ENCODE results near the gene TMEM270.

The TMEM270 gene

DNA sequence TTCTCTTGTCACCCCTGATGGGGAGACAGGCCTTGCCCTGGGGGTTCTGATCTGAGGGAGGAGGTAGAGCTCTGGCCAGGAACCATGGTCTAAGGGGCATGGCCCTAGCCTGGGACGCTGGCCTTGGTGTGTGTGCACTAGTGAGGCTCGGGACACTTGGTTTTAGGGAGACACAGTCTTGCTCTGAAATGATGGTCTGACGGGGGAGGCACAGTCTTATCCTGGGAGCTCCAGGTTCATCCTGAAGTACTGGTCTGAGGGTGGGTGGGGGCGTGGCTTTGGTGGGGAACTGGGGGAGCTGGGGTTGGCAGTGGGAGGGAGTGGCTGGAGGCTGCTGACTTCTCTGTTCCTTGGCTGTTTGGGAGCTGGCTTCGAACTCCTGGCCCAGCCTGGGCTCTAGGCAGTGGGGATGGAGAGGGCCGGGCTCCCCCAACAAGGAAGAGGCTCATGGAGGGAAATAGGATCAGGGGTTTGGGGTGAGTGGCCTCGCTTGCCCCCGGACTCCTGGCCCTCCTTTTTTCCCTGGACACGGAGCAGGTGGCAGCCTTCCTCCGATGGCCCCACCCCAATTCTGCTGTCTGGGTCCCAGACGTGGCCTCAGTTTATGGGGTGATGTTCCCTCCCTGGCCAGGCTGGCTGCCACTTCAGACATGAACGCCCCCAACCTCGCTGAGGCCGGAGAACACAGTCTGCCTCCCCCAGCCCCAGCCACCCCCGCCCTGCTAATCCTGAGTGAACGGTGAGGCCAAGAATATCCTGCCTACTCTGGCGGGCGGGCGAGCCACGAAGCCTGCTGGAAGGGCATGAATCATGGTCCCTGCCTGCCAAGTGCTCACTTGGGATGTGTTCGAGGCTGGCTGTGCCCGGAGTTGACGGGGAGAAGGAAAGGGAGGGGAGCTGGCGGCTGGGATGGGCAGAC is 43.5 kb downstream of the TMEM270 start:
- no peak for DNase-seq (ENCODE audit: low read depth in 3 of 3)

DNA sequence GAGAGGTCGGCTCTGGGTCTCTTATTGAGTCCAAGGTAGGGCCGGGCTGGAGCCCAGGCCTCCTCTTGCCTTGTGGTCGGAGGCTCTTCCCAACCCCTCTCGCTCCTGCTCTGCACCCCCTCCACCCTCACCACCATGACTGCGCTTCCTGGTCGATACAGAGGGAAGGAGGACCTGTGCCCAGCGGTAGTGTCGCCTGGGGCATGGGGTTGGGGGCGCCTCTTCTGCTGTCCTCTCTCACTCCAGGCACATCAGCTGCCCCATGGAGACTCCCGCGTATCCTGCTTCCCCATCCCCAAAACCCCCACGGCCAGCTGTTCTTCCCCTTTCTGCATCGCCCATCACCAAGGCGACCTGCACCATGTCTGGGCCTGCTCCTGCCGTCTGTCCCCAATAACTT is 44.4 kb downstream of the TMEM270 start:
- no peak for DNase-seq (ENCODE audit: low read depth in 3 of 3)

DNA sequence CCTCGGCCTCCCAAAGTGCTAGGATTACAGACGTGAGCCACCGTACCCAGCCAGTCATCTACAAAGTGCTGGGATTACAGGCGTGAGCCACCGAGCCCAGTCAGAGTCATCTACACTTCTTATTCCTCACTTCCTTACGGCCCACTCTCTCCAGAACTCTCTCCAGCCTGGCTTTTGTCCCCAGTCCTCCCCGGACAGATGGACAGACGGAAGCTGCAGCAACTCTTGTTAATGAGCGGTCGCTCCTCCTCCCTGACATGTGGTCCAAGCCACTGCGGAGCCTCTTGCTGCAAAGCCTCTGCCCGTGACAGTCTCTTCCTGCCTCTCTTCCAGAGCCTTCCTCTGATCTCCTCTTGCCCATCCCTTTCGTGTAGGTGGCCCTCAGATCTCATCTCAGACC is 45.9 kb downstream of the TMEM270 start:
- no peak for DNase-seq (ENCODE audit: low read depth in 3 of 3)

DNA sequence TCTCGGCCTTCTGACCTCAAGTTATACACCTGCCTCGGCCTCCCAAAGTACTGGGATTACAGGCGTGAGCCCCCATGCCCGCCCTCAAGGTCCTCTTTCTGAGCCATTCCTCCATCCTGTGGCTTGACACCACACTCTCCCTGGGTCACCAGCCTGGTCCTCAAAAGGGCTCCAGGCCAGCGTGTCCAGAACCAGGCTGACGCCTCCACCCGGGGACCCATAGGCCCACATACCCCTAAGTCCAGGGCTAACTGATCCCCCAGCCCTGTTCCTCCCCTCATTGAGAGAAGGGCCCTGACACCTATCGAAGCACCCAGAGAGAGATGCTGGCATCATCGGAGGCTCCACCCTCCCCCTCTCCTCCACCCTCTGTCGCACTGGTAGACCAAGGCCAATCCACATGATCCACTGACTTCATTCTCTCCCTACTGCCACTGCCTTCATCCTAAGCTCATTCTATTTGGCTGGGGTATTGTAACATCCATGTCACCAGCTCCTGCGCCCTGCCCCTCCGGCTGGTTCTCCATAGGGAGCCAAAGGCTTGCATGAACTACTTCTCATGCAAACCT is 46.7 kb downstream of the TMEM270 start:
- DNase-seq (ENCODE audit: low read depth in 3 of 3): no peak

DNA sequence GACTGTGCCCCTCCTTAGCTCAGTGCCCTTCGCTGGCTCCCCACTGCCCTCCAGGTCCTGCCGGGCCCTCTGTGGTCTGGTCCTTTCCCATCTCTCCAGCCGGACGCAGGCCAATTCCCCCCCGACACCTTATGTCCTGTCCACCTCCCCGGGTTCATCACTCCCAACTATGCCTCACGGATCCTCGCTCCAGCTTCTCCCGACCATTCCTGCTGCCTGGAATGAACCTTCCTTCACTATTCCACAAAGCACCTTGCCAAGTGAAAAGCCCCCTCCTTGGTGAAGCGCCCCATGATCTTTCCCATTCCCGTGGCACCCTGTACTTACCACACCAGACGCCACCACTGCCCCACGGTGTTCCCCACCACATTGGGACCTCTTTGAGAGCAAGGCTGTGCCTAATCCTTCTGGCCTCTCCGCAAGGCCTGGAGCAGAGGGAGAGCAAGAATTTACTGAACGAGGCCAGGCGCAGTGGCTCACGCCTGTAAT is 47.2 kb downstream of the TMEM270 start:
- no peak for DNase-seq (ENCODE audit: low read depth in 3 of 3)

DNA sequence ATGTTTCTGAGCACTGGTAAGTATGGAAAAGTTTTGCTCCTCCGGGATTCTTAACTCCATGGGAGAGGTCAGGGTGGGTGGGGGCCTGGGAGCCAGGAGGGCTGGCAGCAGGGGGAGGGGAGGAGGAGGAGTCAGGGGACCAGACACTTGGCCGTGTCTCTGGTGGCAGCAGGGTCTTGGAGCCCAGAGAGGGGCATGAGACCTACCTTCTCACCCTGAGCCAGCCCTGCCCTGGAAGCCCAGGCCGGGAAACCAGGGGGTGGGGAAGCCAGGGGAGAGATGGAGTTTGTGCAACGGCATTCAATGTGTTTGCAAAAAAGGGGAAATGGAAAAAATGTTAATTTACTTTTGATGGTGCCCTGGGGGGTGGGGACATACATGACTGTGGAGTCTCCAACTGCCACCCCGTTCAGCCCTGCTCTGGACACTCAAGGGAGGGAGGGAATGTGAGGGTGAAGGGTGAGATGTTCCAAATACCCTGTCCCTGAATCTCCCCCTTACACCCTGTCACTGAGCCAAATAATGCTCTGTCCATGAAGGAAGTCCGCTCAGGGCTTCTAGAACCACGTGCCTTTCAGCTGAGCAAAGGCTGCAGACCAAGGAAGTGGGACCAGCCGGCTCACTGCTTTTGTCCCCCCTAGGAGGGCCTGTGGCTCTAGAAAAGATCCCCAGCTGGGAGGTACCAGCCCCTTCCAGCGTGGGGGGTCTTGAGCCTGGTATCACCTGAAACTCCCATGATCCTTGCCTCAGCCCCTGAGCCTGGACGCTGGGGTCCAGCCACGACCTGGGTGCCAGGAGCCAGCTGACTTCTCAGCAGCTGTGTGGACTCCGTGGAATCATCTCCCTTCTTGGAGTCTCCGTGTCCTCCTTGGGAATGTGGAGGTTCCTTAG is 48.3 kb downstream of the TMEM270 start:
- no peak for DNase-seq (ENCODE audit: low read depth in 3 of 3)

DNA sequence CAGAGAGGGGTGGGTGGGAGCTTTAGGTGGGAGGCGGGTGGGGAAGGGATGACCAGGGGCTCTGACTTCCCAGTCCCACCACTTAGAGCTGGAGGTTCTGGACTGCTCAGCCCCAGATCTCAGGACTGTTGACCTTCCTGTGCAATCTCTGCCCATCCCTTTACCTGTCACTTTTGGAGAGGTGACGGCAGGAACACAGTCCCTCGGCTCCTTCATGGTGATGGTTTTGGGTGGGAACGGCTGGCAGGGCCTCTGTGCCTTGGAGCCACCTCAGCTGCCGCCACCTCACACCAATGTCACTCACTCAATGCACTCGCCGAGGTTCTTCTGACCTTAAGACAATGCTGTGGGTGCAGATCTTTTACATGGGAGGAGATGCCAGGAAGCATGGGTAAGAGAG is 49.0 kb downstream of the TMEM270 start:
- no peak for DNase-seq (ENCODE audit: low read depth in 3 of 3)

DNA sequence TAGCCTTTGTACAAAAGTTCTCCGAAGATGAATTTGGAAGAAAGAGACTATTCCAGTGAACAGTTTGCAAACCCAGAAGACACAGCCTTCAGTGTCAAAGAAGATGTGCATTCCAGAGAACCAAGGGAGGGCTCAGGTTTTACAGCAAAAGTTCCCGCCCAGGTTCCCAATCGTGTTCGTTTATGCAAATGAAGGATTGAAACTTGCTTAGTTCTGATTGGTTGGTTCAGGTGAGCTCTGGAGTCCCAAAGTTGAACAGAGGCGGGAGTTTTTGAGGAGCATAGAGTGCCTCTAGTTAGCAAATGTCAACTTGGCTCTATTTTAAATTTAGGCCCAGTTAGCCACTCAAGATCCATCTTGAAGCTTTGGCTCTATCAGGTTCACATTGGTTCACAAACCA is 51.3 kb downstream of the TMEM270 start:
- no peak for DNase-seq (ENCODE audit: low read depth in 3 of 3)

Measured in stimulated activated CD4-positive, alpha-beta T cell treated with anti-CD3 and anti-CD28 coated beads, TNF-alpha, amount 100 ng/mL, for 4 hours (primary cell).